ENCODE measurements around the gene CNST. TPM values are rescaled to one million over a fixed set of nuclear protein-coding genes. Genes with fewer than 3 reads are reported as not detected.

Gene CNST
- total RNA-seq, 2 experiments from 2014 or later: 14.6 to 25.1 TPM

- no peak overlapping the region for H3K4me2 ChIP-seq (ENCODE audit: low read length)
- H3K9me2 ChIP-seq (ENCODE audit: insufficient read depth, low read length): no peaks in the 10 kb centered on the region
- no peak overlapping the region for H3K4me3 ChIP-seq (ENCODE audit: low read depth, low read length, poor library complexity, severe bottlenecking)
- ChIA-PET CTCF (ENCODE audit: unreplicated experiment) (no interaction called here), POLR2A (interaction anchor here (1.6 kb wide), 1 partner anchor 21 kb away, joined by 5 read pairs; no protein-coding TSS in a partner anchor)
- no peaks in the 10 kb centered on the region for H3K9me3 ChIP-seq (ENCODE audit: low read length)
- H3K4me1 ChIP-seq (ENCODE audit: insufficient read depth, low read length, poor library complexity, severe bottlenecking): no peaks in the 10 kb centered on the region
- TF ChIP-seq CTCF (conservative IDR thresholded peaks at IDR 0.05; ENCODE audit: low read length) (no peak), EZH2phosphoT487 (IDR thresholded peaks at IDR 0.05; ENCODE audit: borderline replicate concordance, low read depth, low read length) (no peak)
- H3K27ac ChIP-seq (ENCODE audit: low read depth, low read length, poor library complexity, severe bottlenecking): no peak overlapping the region
- intact Hi-C loops (cut with micrococcal nuclease; ENCODE audit: unreplicated experiment): no loop called here
- no peaks in the 10 kb centered on the region for H3K36me3 ChIP-seq (ENCODE audit: insufficient read depth, low read length)
- no peak overlapping the region for H2AFZ ChIP-seq (ENCODE audit: low read length)
- DNase-seq (ENCODE audit: low spot score): no peak
- no TSS peak for BruUV-seq (replicated peaks)
- no peaks in the 10 kb centered on the region for H3K79me2 ChIP-seq (ENCODE audit: insufficient read depth, low read depth, low read length)
- H4K20me1 ChIP-seq (ENCODE audit: insufficient read depth, low read length): no peaks in the 10 kb centered on the region
These were observed 114.5 kb downstream of the CNST start for GRCh38 chr1:246680696-246681130.

- Histone ChIP-seq H2AFZ (ENCODE audit: low read length) (no peak overlapping the region), H3K4me3 (ENCODE audit: low read depth, low read length, poor library complexity, severe bottlenecking) (no peak overlapping the region), H3K4me1 (ENCODE audit: insufficient read depth, low read length, poor library complexity, severe bottlenecking) (no peaks in the 10 kb centered on the region), H3K79me2 (ENCODE audit: insufficient read depth, low read depth, low read length) (no peaks in the 10 kb centered on the region), H4K20me1 (ENCODE audit: insufficient read depth, low read length) (no peaks in the 10 kb centered on the region), H3K9me3 (ENCODE audit: low read length) (no peaks in the 10 kb centered on the region), H3K36me3 (ENCODE audit: insufficient read depth, low read length) (no peaks in the 10 kb centered on the region), H3K4me2 (ENCODE audit: low read length) (no peak overlapping the region), H3K9me2 (ENCODE audit: insufficient read depth, low read length) (no peaks in the 10 kb centered on the region), H3K27ac (ENCODE audit: low read depth, low read length, poor library complexity, severe bottlenecking) (no peak overlapping the region)
- no peak for TF ChIP-seq EZH2phosphoT487 (IDR thresholded peaks at IDR 0.05; ENCODE audit: borderline replicate concordance, low read depth, low read length)
- TF ChIP-seq CTCF (conservative IDR thresholded peaks at IDR 0.05; ENCODE audit: low read length): no peak
- ChIA-PET CTCF (ENCODE audit: unreplicated experiment) (no interaction called here), POLR2A (interaction anchor here (0.6 to 0.7 kb wide), 2 partner anchors 115 to 1545 kb away, joined by 3 read pairs; no protein-coding TSS in a partner anchor)
- no TSS peak for BruUV-seq (replicated peaks)
- DNase-seq (ENCODE audit: low spot score): no peak
- intact Hi-C loops (cut with micrococcal nuclease; ENCODE audit: unreplicated experiment): no loop called here
These were observed 115.9 kb downstream of the CNST start for GRCh38 chr1:246681900-246682895.

DNA sequence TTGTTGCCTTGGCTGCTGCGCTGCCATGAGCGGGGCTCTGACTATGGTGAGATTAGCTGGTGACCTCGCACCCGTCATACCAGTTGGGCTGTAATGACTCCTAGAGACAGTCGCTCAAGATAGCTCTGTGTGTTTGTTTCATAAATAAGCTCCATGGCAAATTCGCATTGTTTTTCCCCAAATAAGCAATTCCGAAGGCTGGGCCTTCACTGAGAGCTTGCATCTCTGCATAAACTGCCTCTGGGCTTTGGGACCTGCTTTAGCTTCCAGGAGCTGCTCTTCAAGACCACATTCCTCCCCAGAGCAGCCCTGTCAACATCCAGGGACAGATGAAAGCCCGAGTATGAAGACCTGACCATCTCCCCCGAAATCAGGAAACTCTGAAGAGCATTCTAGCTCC is 117.3 kb downstream of the CNST start:
- Histone ChIP-seq H3K36me3 (ENCODE audit: insufficient read depth, low read length) (no peaks in the 10 kb centered on the region), H3K4me3 (ENCODE audit: low read depth, low read length, poor library complexity, severe bottlenecking) (no peak overlapping the region), H3K27ac (ENCODE audit: low read depth, low read length, poor library complexity, severe bottlenecking) (no peak overlapping the region), H3K4me1 (ENCODE audit: insufficient read depth, low read length, poor library complexity, severe bottlenecking) (no peaks in the 10 kb centered on the region), H3K9me2 (ENCODE audit: insufficient read depth, low read length) (no peaks in the 10 kb centered on the region), H2AFZ (ENCODE audit: low read length) (no peak overlapping the region), H3K4me2 (ENCODE audit: low read length) (no peak overlapping the region), H3K79me2 (ENCODE audit: insufficient read depth, low read depth, low read length) (no peaks in the 10 kb centered on the region), H4K20me1 (ENCODE audit: insufficient read depth, low read length) (no peaks in the 10 kb centered on the region), H3K9me3 (ENCODE audit: low read length) (no peaks in the 10 kb centered on the region)
- intact Hi-C loops (cut with micrococcal nuclease; ENCODE audit: unreplicated experiment): no loop called here
- no TSS peak for BruUV-seq (replicated peaks)
- ChIA-PET CTCF (ENCODE audit: unreplicated experiment) (no interaction called here), POLR2A (interaction anchor here (0.9 to 1.2 kb wide), 2 partner anchors 9 to 34 kb away, joined by 3 read pairs; no protein-coding TSS in a partner anchor)
- no peak for DNase-seq (ENCODE audit: low spot score)
- TF ChIP-seq CTCF (conservative IDR thresholded peaks at IDR 0.05; ENCODE audit: low read length) (no peak), EZH2phosphoT487 (IDR thresholded peaks at IDR 0.05; ENCODE audit: borderline replicate concordance, low read depth, low read length) (no peak)

All from OCI-LY7 (cell line).